Measurements from ENCODE around the gene MRPS7. TPM values are rescaled to one million over a fixed set of nuclear protein-coding genes. Genes with fewer than 3 reads are reported as not detected.

MRPS7 gene
- total and polyA plus RNA-seq, 9 of the 15 experiments (the other 6 are each of a cell fraction or from before 2014, with no cell fraction given) = 107 to 244 (median 132) TPM

GRCh38 chr17:75261336-75262111 is at the start of gene MRPS7, which contains the start of gene GGA3 (continued):
- peak; percentile 98 for TF ChIP-seq RBFOX2 (IDR thresholded peaks at IDR 0.05; ENCODE audit: low read depth, low read length)
- peak; percentile 45 for TF ChIP-seq FIP1L1 (IDR thresholded peaks at IDR 0.05; ENCODE audit: low read depth, low read length, poor library complexity, severe bottlenecking)
- TF ChIP-seq ZFPM2 (CRISPR knock-in tag; IDR thresholded peaks at IDR 0.05) = peak; percentile 67; the same call in 1 of the 2 replicates
- TF ChIP-seq ZBTB17 (CRISPR knock-in tag; IDR thresholded peaks at IDR 0.05) = no peak; the same call in none of the 2 replicates
- TF ChIP-seq ERF (CRISPR knock-in tag; IDR thresholded peaks at IDR 0.05) = peak; percentile 71
- peak; percentile 72 for TF ChIP-seq HCFC1 (IDR thresholded peaks at IDR 0.05; ENCODE audit: low read depth, low read length)
- no peak for TF ChIP-seq XRCC3 (IDR thresholded peaks at IDR 0.05)
- no peak for TF ChIP-seq E2F3 (CRISPR knock-in tag; IDR thresholded peaks at IDR 0.05)
- TF ChIP-seq NUFIP1 (IDR thresholded peaks at IDR 0.05; ENCODE audit: partially characterized antibody) = no peak
- TF ChIP-seq TAF7 (tag; IDR thresholded peaks at IDR 0.05) = peak; percentile 96
- TF ChIP-seq THRB (CRISPR knock-in tag; conservative IDR thresholded peaks at IDR 0.05) = peak; percentile 73; the same call in 1 of the 2 replicates
- no peak for TF ChIP-seq GATA2 (CRISPR knock-in tag; IDR thresholded peaks at IDR 0.05)
- TF ChIP-seq ZNF175 (CRISPR knock-in tag; IDR thresholded peaks at IDR 0.05; ENCODE audit: low read depth) = no peak
- peak; percentile 81 for TF ChIP-seq MXD1 (CRISPR knock-in tag; IDR thresholded peaks at IDR 0.05; ENCODE audit: borderline replicate concordance, poor library complexity, severe bottlenecking)
- no peak for TF ChIP-seq ARID3B (CRISPR knock-in tag; IDR thresholded peaks at IDR 0.05; ENCODE audit: borderline replicate concordance)
- no peak for TF ChIP-seq ZBTB34 (CRISPR knock-in tag; IDR thresholded peaks at IDR 0.05)
- TF ChIP-seq MAZ (CRISPR knock-in tag; conservative IDR thresholded peaks at IDR 0.05 in 1 of 2, IDR thresholded peaks at IDR 0.05 in 1 of 2) = peak; percentile 65 to 85
- TF ChIP-seq BRCA1 (IDR thresholded peaks at IDR 0.05) = no peak
- TF ChIP-seq BRCA1 (CRISPR knock-in tag; IDR thresholded peaks at IDR 0.05) = no peak
- peak; percentile 78 for TF ChIP-seq DIDO1 (tag; IDR thresholded peaks at IDR 0.05; ENCODE audit: low read depth)
- no peak for TF ChIP-seq CTCFL (IDR thresholded peaks at IDR 0.05; ENCODE audit: borderline replicate concordance, insufficient read depth, low read depth, low read length, poor library complexity, severe bottlenecking)

Data from K562 (cell line).